ENCODE results near the gene ZCCHC2. TPM values are rescaled to one million over a fixed set of nuclear protein-coding genes. Genes with fewer than 3 reads are reported as not detected.
A peak's percentile ranks its signal among the peaks of the same experiment; 100 is the strongest.

Gene ZCCHC2
- total and polyA plus RNA-seq, 9 of the 15 experiments (the other 6 are each of a cell fraction or from before 2014, with no cell fraction given): 1.0 to 9.2 (median 6.0) TPM

- TF ChIP-seq CTCFL (IDR thresholded peaks at IDR 0.05; ENCODE audit: borderline replicate concordance, insufficient read depth, low read depth, low read length, poor library complexity, severe bottlenecking) (no peak), SMAD3 (CRISPR knock-in tag; conservative IDR thresholded peaks at IDR 0.05) (no peak), HNRNPH1 (optimal IDR thresholded peaks at IDR 0.05; ENCODE audit: low read depth, low read length) (no peak), ZNF347 (CRISPR knock-in tag; IDR thresholded peaks at IDR 0.05; ENCODE audit: low read depth) (no peak), TAF15 (IDR thresholded peaks at IDR 0.05; ENCODE audit: low read depth, low read length) (no peak), RCOR1 (IDR thresholded peaks at IDR 0.05; ENCODE audit: borderline replicate concordance in 1 of 2, low read depth in 2 of 2, low read length in 2 of 2) (0 out of 4 replicates have a peak, but pooled peaks of 1 of the 2 experiments have one; percentile 29), ZNF140 (CRISPR knock-in tag; IDR thresholded peaks at IDR 0.05) (no peak), STAT6 (CRISPR knock-in tag; IDR thresholded peaks at IDR 0.05) (no peak), SAP30 (IDR thresholded peaks at IDR 0.05; ENCODE audit: borderline replicate concordance, insufficient read depth, low read depth, low read length, poor library complexity, severe bottlenecking) (no peak), SNAPC5 (CRISPR knock-in tag; IDR thresholded peaks at IDR 0.05) (no peak), SMC3 (conservative IDR thresholded peaks at IDR 0.05; ENCODE audit: insufficient read depth, low read depth, low read length) (peak; percentile 92), ZNF143 (CRISPR knock-in tag; IDR thresholded peaks at IDR 0.05) (no peak), XRCC3 (IDR thresholded peaks at IDR 0.05) (no peak), JUND (IDR thresholded peaks at IDR 0.05; ENCODE audit: borderline replicate concordance, low read depth, low read length) (0 out of 2 replicates have a peak, but pooled peaks have one; percentile 16), JUND (tag; IDR thresholded peaks at IDR 0.05; ENCODE audit: borderline replicate concordance, low read depth, low read length) (no peak; the same call in 2 of the 3 replicates), LCOR (CRISPR knock-in tag; IDR thresholded peaks at IDR 0.05) (no peak), CTCF (IDR thresholded peaks at IDR 0.05 in 2 of 3, conservative IDR thresholded peaks at IDR 0.05 in 1 of 3; ENCODE audit: insufficient read depth in 2 of 3, low read depth in 1 of 3, low read length in 3 of 3) (peak; percentile 91 to 99 (median 99))
Measured at GRCh38 chr18:62584241-62585120, 61.7 kb downstream of the ZCCHC2 start (continued).

Measured in K562 (cell line).